ENCODE measurements around the gene CACNA1C. TPM values are rescaled to one million over a fixed set of nuclear protein-coding genes. Genes with fewer than 3 reads are reported as not detected.

The CACNA1C gene
- total and polyA plus RNA-seq, 2 of the 4 experiments (the other 2 are of a cell fraction) = 1.6 to 2.6 TPM

DNA sequence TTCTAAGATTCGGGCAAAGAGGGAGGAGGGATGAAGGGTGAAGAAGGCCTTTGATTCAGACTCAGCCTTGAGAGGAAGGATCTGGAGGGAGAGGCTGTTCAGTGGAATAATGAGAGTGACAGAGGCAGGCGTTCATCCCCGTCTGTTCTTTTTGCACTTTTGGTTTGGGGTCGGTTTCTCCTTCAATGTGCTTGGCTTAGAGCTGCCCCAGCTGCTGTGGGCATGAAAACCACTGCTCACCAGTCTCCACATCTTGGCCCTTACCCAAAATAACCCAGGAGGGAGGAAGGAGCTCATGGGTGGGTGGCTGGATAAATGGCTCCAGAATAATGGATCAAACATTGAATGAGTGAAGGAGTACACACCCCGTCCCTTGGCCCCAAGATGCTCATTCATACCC is 480.2 kb downstream of the CACNA1C start:
- Histone ChIP-seq H3K36me3 (ENCODE audit: control insufficient read depth, insufficient read depth, low read length) (peaks cover 5% of the 10 kb centered on the region; the same call in 1 of the 2 replicates), H3K4me2 (ENCODE audit: low read depth, low read length) (no peak overlapping the region), H4K20me1 (ENCODE audit: insufficient read depth, low read length) (no peaks in the 10 kb centered on the region), H3K9ac (ENCODE audit: low read depth, low read length) (no peak overlapping the region), H3K14ac (replicated peaks; ENCODE audit: low read depth, low read length) (no peak overlapping the region), H3K27ac (ENCODE audit: insufficient read depth, low read length) (no peak overlapping the region), H2AFZ (replicated peaks; ENCODE audit: low read length, poor library complexity) (no peak overlapping the region), H3K9me1 (ENCODE audit: insufficient read depth, low read length) (no peaks in the 10 kb centered on the region; the same call in 1 of the 2 replicates), H2BK120ac (ENCODE audit: low read depth, low read length) (no peak overlapping the region), H3K23ac (ENCODE audit: low read depth, low read length) (no peak overlapping the region), H4K8ac (ENCODE audit: low read depth in 2 of 2, low read length in 2 of 2) (no peak overlapping the region), H3K18ac (ENCODE audit: low read depth, low read length) (no peak overlapping the region), H3K4me1 (ENCODE audit: control insufficient read depth, insufficient read depth, low read length) (no peaks in the 10 kb centered on the region; the same call in 1 of the 2 replicates), H2BK15ac (ENCODE audit: low read depth, low read length) (no peak overlapping the region), H3K4me3 (ENCODE audit: insufficient read depth, low read depth, low read length) (no peak overlapping the region), H3K56ac (ENCODE audit: extremely low read depth, insufficient read depth, low read length) (no peak overlapping the region), H4K91ac (ENCODE audit: insufficient read depth, low read depth, low read length) (no peak overlapping the region), H2AK5ac (ENCODE audit: low read depth, low read length) (no peak overlapping the region), H3K27me3 (ENCODE audit: control insufficient read depth, insufficient read depth, low read length) (no peaks in the 10 kb centered on the region), H2BK5ac (ENCODE audit: low read depth, low read length, poor library complexity, severe bottlenecking) (no peak overlapping the region), H3K9me3 (ENCODE audit: control insufficient read depth, insufficient read depth, low read length) (no peaks in the 10 kb centered on the region), H4K5ac (ENCODE audit: low read depth, low read length) (no peak overlapping the region), H2AK9ac (replicated peaks; ENCODE audit: low read depth, low read length, poor library complexity) (no peak overlapping the region), H3K4ac (ENCODE audit: low read depth, low read length) (no peak overlapping the region), H3K79me1 (ENCODE audit: low read depth in 1 of 2, low read length in 2 of 2) (no peaks in the 10 kb centered on the region), H2BK20ac (ENCODE audit: low read depth, low read length) (no peak overlapping the region)
- in situ Hi-C loops (cut with MboI; ENCODE audit: low sequenced_read_pairs) (no loop called here), dilution Hi-C loops (cut with HindIII; ENCODE audit: low sequenced_read_pairs, unreplicated experiment) (no loop called here), intact Hi-C loops (cut with micrococcal nuclease) (no loop called here)
- BruUV-seq (replicated peaks) = no TSS peak
- POLR2A ChIA-PET (ENCODE audit: unreplicated experiment) = no interaction called here
- TF ChIP-seq CHD1 (IDR thresholded peaks at IDR 0.05; ENCODE audit: low read depth, low read length) (no peak), RAD21 (IDR thresholded peaks at IDR 0.05; ENCODE audit: low read length) (no peak), CEBPB (IDR thresholded peaks at IDR 0.05; ENCODE audit: low read depth, low read length) (no peak), BHLHE40 (IDR thresholded peaks at IDR 0.05; ENCODE audit: low read depth, low read length) (no peak), FOS (IDR thresholded peaks at IDR 0.05; ENCODE audit: low read depth, low read length) (no peak), RCOR1 (IDR thresholded peaks at IDR 0.05; ENCODE audit: insufficient replicate concordance, low read length) (no peak), NFE2L2 (IDR thresholded peaks at IDR 0.05; ENCODE audit: low read depth, low read length) (no peak), MXI1 (IDR thresholded peaks at IDR 0.05; ENCODE audit: borderline replicate concordance, low read depth, low read length) (no peak), POLR2A (IDR thresholded peaks at IDR 0.05; ENCODE audit: low read depth, low read length) (no peak), SMC3 (IDR thresholded peaks at IDR 0.05; ENCODE audit: low read depth, low read length) (no peak), MAZ (IDR thresholded peaks at IDR 0.05; ENCODE audit: borderline replicate concordance, low read depth, low read length) (no peak), MAFK (IDR thresholded peaks at IDR 0.05; ENCODE audit: low read depth, low read length) (no peak), RFX5 (IDR thresholded peaks at IDR 0.05; ENCODE audit: low read depth, low read length) (no peak)
- TF ChIP-seq, protein P1, sequence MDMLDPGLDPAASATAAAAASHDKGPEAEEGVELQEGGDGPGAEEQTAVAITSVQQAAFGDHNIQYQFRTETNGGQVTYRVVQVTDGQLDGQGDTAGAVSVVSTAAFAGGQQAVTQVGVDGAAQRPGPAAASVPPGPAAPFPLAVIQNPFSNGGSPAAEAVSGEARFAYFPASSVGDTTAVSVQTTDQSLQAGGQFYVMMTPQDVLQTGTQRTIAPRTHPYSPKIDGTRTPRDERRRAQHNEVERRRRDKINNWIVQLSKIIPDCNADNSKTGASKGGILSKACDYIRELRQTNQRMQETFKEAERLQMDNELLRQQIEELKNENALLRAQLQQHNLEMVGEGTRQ (IDR thresholded peaks at IDR 0.05; ENCODE audit: low read depth, low read length) = no peak
- TF ChIP-seq, protein P2, sequence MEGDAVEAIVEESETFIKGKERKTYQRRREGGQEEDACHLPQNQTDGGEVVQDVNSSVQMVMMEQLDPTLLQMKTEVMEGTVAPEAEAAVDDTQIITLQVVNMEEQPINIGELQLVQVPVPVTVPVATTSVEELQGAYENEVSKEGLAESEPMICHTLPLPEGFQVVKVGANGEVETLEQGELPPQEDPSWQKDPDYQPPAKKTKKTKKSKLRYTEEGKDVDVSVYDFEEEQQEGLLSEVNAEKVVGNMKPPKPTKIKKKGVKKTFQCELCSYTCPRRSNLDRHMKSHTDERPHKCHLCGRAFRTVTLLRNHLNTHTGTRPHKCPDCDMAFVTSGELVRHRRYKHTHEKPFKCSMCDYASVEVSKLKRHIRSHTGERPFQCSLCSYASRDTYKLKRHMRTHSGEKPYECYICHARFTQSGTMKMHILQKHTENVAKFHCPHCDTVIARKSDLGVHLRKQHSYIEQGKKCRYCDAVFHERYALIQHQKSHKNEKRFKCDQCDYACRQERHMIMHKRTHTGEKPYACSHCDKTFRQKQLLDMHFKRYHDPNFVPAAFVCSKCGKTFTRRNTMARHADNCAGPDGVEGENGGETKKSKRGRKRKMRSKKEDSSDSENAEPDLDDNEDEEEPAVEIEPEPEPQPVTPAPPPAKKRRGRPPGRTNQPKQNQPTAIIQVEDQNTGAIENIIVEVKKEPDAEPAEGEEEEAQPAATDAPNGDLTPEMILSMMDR (conservative IDR thresholded peaks at IDR 0.05; ENCODE audit: low read depth, low read length) = no peak
- TF ChIP-seq, protein P3, sequence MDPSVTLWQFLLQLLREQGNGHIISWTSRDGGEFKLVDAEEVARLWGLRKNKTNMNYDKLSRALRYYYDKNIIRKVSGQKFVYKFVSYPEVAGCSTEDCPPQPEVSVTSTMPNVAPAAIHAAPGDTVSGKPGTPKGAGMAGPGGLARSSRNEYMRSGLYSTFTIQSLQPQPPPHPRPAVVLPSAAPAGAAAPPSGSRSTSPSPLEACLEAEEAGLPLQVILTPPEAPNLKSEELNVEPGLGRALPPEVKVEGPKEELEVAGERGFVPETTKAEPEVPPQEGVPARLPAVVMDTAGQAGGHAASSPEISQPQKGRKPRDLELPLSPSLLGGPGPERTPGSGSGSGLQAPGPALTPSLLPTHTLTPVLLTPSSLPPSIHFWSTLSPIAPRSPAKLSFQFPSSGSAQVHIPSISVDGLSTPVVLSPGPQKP (IDR thresholded peaks at IDR 0.05; ENCODE audit: borderline replicate concordance, low read depth, low read length) = no peak
- DNase-seq (no peak), ATAC-seq (ENCODE audit: low read depth) (no peak)
- CTCF ChIA-PET = no interaction called here
- 80% methylated on average over 2 of the region's 5 CpGs; no CpG with 5 or more reads in 1 of the 2 experiments for WGBS, 2 experiments (ENCODE audit: extremely low coverage in 2 of 2, insufficient read length in 1 of 2)

All from IMR-90 (cell line).